HCT116 (cell line): Measurements from ENCODE around the gene SEMA4C. TPM values are rescaled to one million over a fixed set of nuclear protein-coding genes. Genes with fewer than 3 reads are reported as not detected.

ENCODE experiments used
- ATAC-seq: fragments of 200-7000 bp; cut with Tn5 transposase; 2 replicates; pipeline ENCODE4 v1.9.1; 2020; ENCODE audit warnings: mild to moderate bottlenecking, moderate library complexity
- BruUV-seq: library from RNA; stranded (reverse); fragments of 400-500 nt; replicated peaks from 2 replicates; lab custom pipeline; 2021; lab: Mats Ljungman, UMichigan
- CTCF ChIA-PET: fragments of 300-600 bp; sonication (Branson Sonifier 250); formaldehyde crosslinking; loops from one replicate; lab custom pipeline; 2021; ENCODE audit warnings: antibody characterized with exemption; lab: Charles Lee
- POLR2A ChIA-PET: fragments of 300-600, 350-600 bp; sonication (Branson Sonifier 250); formaldehyde crosslinking; loops from one replicate; lab custom pipeline; 2021; ENCODE audit warnings: antibody characterized with exemption; lab: Charles Lee
- RAD21 ChIA-PET, 2 experiments: fragments of 300-600 bp; sonication (Branson Sonifier 250); formaldehyde crosslinking; loops; one replicate each; lab custom pipeline; 2023; ENCODE audit warnings: low total read pairs in 2 of 2; ENCODE audit not compliant: uncharacterized antibody in 2 of 2, unreplicated experiment in 2 of 2, low non-redundant PET in 1 of 2; lab: Charles Lee
- DNase-seq: peaks from one replicate; pipeline ENCODE4 v3.0.0-alpha.2; 2010; ENCODE audit warnings: low read depth, low spot score
- H2AFZ ChIP-seq: fragments of 200-600 bp; shearing (Covaris generic), sonication (generic); 2 replicates; pipeline ENCODE4 v1.6.1; 2017; ENCODE audit warnings: low read depth, mixed run types, mixed read lengths, antibody characterized with exemption, low read length; ENCODE audit not compliant: poor library complexity, severe bottlenecking
- H3K27ac ChIP-seq: 2 replicates; pipeline ENCODE4 v1.5.1; 2012; ENCODE audit warnings: low read depth, low read length
- H3K27me3 ChIP-seq: fragments of 200-600 bp; sonication (generic); 2 replicates; pipeline ENCODE4 v1.6.1; 2016; ENCODE audit warnings: mixed run types, low read length, mixed read lengths; ENCODE audit not compliant: insufficient read depth
- H3K36me3 ChIP-seq, 2 experiments: fragments of 200-500 bp in 1 of 2; fragments of 200-600 bp in 1 of 2; sonication (Bioruptor generic) in 1 of 2; sonication (generic) in 1 of 2; 2 replicates each; pipeline versions ENCODE4 v1.5.1 to v1.6.1; 2014 to 2016; ENCODE audit warnings: low read length in 2 of 2, inconsistent platforms in 1 of 2, mixed read lengths in 1 of 2, mixed run types in 1 of 2; ENCODE audit not compliant: insufficient read depth in 2 of 2, control insufficient read depth in 1 of 2
- H3K4me1 ChIP-seq, 2 experiments: fragments of 200-600 bp in 1 of 2; sonication (generic) in 1 of 2; 2 replicates each; pipeline versions ENCODE4 v1.5.1 to v1.6.1; 2012 to 2017; ENCODE audit warnings: low read length in 2 of 2, inconsistent platforms in 1 of 2, mild to moderate bottlenecking in 1 of 2, mixed read lengths in 1 of 2, mixed run types in 1 of 2, moderate library complexity in 1 of 2; ENCODE audit not compliant: insufficient read depth in 2 of 2, control insufficient read depth in 1 of 2
- H3K4me2 ChIP-seq: fragments of 200-600 bp; sonication (generic); 2 replicates; pipeline ENCODE4 v1.6.1; 2017; ENCODE audit warnings: mixed run types, low read length, mixed read lengths
- H3K4me3 ChIP-seq, 2 experiments: fragments of 200-600 bp in 1 of 2; sonication (generic) in 1 of 2; replicated peaks in 1 of 2; 2 replicates each; pipeline ENCODE4 v1.5.1; 2011 to 2016; ENCODE audit warnings: low read length in 2 of 2, control low read depth in 1 of 2, low read depth in 1 of 2, mild to moderate bottlenecking in 1 of 2, mixed read lengths in 1 of 2, mixed run types in 1 of 2
- H3K79me2 ChIP-seq: fragments of 200-600 bp; sonication (generic); 2 replicates; pipeline ENCODE4 v1.6.1; 2017; ENCODE audit warnings: mild to moderate bottlenecking, mixed run types, low read length, moderate library complexity, mixed read lengths; ENCODE audit not compliant: insufficient read depth
- H3K9ac ChIP-seq: fragments of 200-600 bp; sonication (generic); 2 replicates; pipeline ENCODE4 v1.6.1; 2016; ENCODE audit warnings: low read length, mixed read lengths
- H3K9me2 ChIP-seq: fragments of 200-600 bp; sonication (generic), shearing (Covaris generic); 2 replicates; pipeline ENCODE4 v1.6.1; 2017; ENCODE audit warnings: mixed run types, mild to moderate bottlenecking, moderate library complexity; ENCODE audit not compliant: insufficient read depth
- H3K9me3 ChIP-seq, 2 experiments: fragments of 200-500 bp in 1 of 2; fragments of 200-600 bp in 1 of 2; sonication (Bioruptor generic) in 1 of 2; sonication (generic) in 1 of 2; 2 replicates each; pipeline ENCODE4 v1.6.1; 2014 to 2017; ENCODE audit warnings: low read length in 2 of 2, mixed read lengths in 2 of 2, inconsistent platforms in 1 of 2, low read depth in 1 of 2, mild to moderate bottlenecking in 1 of 2, mixed run types in 1 of 2, moderate library complexity in 1 of 2; ENCODE audit not compliant: control insufficient read depth in 1 of 2, insufficient read depth in 1 of 2
- H4K20me1 ChIP-seq: fragments of 200-600 bp; sonication (generic), shearing (Covaris generic); 2 replicates; pipeline ENCODE4 v1.6.1; 2017; ENCODE audit warnings: mixed run types, mild to moderate bottlenecking, moderate library complexity; ENCODE audit not compliant: insufficient read depth
- CBX3 ChIP-seq: IDR thresholded peaks from 2 replicates; pipeline ENCODE4 v1.6.1; 2012; ENCODE audit warnings: low read depth
- CEBPB ChIP-seq: IDR thresholded peaks from 2 replicates; pipeline ENCODE4 v1.6.1; 2012; ENCODE audit warnings: low read depth
- ELF1 ChIP-seq: IDR thresholded peaks from 2 replicates; pipeline ENCODE4 v1.6.1; 2012; ENCODE audit warnings: low read depth, borderline replicate concordance
- FOSL1 ChIP-seq: IDR thresholded peaks from 2 replicates; pipeline ENCODE4 v1.6.1; 2012; ENCODE audit warnings: low read depth
- JUND ChIP-seq: IDR thresholded peaks from 2 replicates; pipeline ENCODE4 v1.6.1; 2012
- SIN3A ChIP-seq: IDR thresholded peaks from 2 replicates; pipeline ENCODE4 v1.6.1; 2012; ENCODE audit warnings: low read depth
- SP1 ChIP-seq: IDR thresholded peaks from 2 replicates; pipeline ENCODE4 v1.6.1; 2012; ENCODE audit warnings: low read depth
- TCF7L2 ChIP-seq: IDR thresholded peaks from 2 replicates; pipeline ENCODE4 v1.7.0; 2011; ENCODE audit warnings: borderline replicate concordance, inconsistent platforms; ENCODE audit not compliant: insufficient read depth, insufficient read length; ENCODE audit errors: extremely low read depth
- ZNF274 ChIP-seq: fragments of 200-500 bp; sonication (Bioruptor generic); IDR thresholded peaks from 2 replicates; pipeline ENCODE4 v1.6.1; 2014; ENCODE audit warnings: mild to moderate bottlenecking, low read depth, low read length, inconsistent platforms
- intact Hi-C: fragments of 100-400 bp; cut with micrococcal nuclease; formaldehyde crosslinking; loops from 2 replicates; pipeline ENCODE4 v1.10.0; 2022
- total RNA-seq: library from RNA; stranded (reverse); gene quantifications from one replicate; pipeline ENCODE4 v1.2.1, GENCODE V29; 2021; ENCODE audit not compliant: unreplicated experiment
- TF ChIP-seq, protein P1 (sequence below): IDR thresholded peaks from 2 replicates; pipeline ENCODE4 v1.6.1; 2011; ENCODE audit warnings: mild to moderate bottlenecking, low read length, moderate library complexity; ENCODE audit not compliant: insufficient replicate concordance; ENCODE audit errors: extremely low read depth
- TF ChIP-seq, protein P2 (sequence below): IDR thresholded peaks from 2 replicates; pipeline ENCODE4 v1.6.1; 2012

SEMA4C gene
- total RNA-seq, 1 experiment from 2014 or later: 25.4 TPM

DNA sequence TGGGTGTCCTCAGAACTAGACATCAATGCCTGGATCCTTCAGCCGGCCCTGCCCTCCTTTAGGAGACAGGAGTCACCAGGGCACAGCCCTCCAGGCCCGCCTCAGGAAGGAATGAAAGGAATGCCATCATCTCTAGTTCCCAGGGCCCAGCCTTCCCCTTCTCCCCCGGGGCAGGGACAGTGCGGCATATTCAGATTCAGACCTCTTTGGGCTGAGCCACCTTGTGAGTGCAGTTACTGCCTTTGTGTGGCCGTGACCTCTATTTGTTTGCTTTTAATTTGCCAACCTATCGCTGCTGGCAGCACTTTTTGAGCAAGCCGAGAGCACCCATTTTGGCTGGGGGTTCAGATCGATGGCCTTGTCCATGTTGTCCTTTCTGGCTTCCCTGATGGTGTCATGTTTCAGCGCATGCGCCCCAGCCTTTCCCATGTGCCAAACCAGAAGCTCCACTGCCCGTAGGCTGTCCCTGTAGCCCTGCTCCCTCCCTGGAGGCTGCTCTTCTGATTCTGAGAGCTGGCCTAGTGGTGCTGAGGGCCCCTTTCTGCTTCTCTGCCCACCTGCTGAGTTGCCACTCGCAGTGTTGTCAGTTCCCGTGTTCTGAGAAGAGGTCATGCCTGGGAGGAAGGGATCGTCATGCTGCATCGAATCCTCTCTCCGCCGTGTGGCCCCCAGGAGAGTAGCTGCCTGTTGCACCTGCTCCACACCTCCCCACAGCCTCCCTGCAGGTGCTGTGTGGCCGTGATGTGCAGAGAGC is 36.9 kb downstream of the SEMA4C start:
- Histone ChIP-seq H3K4me1 (peaks cover 0 to 12% of the 10 kb centered on the region in 2 experiments; a peak in 2 of 4 replicates), H3K4me2 (peak overlapping the region; percentile 14; the same call in 1 of the 2 replicates), H2AFZ (no peak overlapping the region), H3K9ac (no peak overlapping the region), H3K36me3 (peaks cover 32 to 39% of the 10 kb centered on the region in 2 experiments; a peak in 3 of 4 replicates), H3K9me2 (no peaks in the 10 kb centered on the region), H3K27ac (no peak overlapping the region; the same call in 1 of the 2 replicates), H3K9me3 (no peaks in the 10 kb centered on the region), H3K4me3 (no peak overlapping the region), H3K27me3 (no peaks in the 10 kb centered on the region), H3K79me2 (no peaks in the 10 kb centered on the region), H4K20me1 (no peaks in the 10 kb centered on the region)
- ATAC-seq (peak; percentile 72), DNase-seq (no peak)
- ChIA-PET POLR2A (no interaction called here), CTCF (no interaction called here), RAD21 (no interaction called here)
- TF ChIP-seq CBX3: no peak
- TF ChIP-seq JUND: no peak
- TF ChIP-seq, protein P1, sequence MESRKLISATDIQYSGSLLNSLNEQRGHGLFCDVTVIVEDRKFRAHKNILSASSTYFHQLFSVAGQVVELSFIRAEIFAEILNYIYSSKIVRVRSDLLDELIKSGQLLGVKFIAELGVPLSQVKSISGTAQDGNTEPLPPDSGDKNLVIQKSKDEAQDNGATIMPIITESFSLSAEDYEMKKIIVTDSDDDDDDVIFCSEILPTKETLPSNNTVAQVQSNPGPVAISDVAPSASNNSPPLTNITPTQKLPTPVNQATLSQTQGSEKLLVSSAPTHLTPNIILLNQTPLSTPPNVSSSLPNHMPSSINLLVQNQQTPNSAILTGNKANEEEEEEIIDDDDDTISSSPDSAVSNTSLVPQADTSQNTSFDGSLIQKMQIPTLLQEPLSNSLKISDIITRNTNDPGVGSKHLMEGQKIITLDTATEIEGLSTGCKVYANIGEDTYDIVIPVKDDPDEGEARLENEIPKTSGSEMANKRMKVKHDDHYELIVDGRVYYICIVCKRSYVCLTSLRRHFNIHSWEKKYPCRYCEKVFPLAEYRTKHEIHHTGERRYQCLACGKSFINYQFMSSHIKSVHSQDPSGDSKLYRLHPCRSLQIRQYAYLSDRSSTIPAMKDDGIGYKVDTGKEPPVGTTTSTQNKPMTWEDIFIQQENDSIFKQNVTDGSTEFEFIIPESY: no peak
- TF ChIP-seq CEBPB: no peak
- TF ChIP-seq ELF1: no peak
- TF ChIP-seq ZNF274: no peak
- TF ChIP-seq SP1: no peak
- TF ChIP-seq FOSL1: no peak
- TF ChIP-seq, protein P2, sequence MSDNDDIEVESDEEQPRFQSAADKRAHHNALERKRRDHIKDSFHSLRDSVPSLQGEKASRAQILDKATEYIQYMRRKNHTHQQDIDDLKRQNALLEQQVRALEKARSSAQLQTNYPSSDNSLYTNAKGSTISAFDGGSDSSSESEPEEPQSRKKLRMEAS: no peak
- TF ChIP-seq TCF7L2: no peak
- TF ChIP-seq SIN3A: no peak
- intact Hi-C loops: no loop called here
- no TSS peak for BruUV-seq
